Measurements from ENCODE around the gene NID2. TPM values are rescaled to one million over a fixed set of nuclear protein-coding genes. Genes with fewer than 3 reads are reported as not detected.

NID2 gene
- total and polyA plus RNA-seq, 9 of the 15 experiments (the other 6 are each of a cell fraction or from before 2014, with no cell fraction given): 0.04 to 0.45 (median 0.16) TPM; not detected in 3

DNA sequence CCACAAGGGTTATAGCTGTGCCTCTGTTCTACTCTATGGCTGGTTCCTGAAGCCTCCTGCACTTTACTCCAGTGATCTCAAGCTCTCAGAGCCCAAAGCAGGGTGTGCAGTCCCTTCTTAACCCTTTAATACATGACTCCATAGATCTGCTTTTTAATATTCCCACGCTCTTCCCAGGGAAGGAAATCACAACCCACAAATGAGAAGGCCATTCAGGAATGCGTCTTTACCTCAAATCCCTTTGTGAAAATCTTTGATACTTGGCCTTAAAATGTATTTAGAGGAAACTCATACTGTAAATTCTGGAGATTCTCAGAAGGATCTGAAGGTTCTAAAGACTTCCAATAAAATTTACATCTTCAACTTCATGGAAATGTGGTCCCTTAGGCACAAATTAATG is 17.0 kb downstream of the NID2 start:
- Histone ChIP-seq H4K20me1 (replicated peaks; ENCODE audit: control insufficient read depth, insufficient read depth, low read length) (no peaks in the 10 kb centered on the region), H3K9me3 (replicated peaks; ENCODE audit: control insufficient read depth, insufficient read depth, low read depth, low read length) (no peaks in the 10 kb centered on the region), H2AFZ (ENCODE audit: low read depth, low read length) (no peak overlapping the region), H3K27ac (ENCODE audit: extremely low read depth, low read depth, low read length) (no peak overlapping the region), H3K79me2 (ENCODE audit: control insufficient read depth, insufficient read depth, low read length) (no peaks in the 10 kb centered on the region), H3K9me1 (ENCODE audit: control insufficient read depth, insufficient read depth, low read length) (no peaks in the 10 kb centered on the region), H3K4me2 (ENCODE audit: insufficient read depth, low read length) (no peak overlapping the region), H3K36me3 (ENCODE audit: control insufficient read depth, insufficient read depth, low read length) (no peaks in the 10 kb centered on the region), H3K27me3 (ENCODE audit: control insufficient read depth in 2 of 2, insufficient read depth in 2 of 2, low read length in 2 of 2) (peaks cover 3 to 8% of the 10 kb centered on the region in 2 experiments; a peak in 3 of 5 replicates), H3K9ac (ENCODE audit: insufficient read depth in 1 of 2, low read depth in 2 of 2, low read length in 2 of 2) (no peak overlapping the region), H3K4me3 (no peak overlapping the region), H3K4me1 (replicated peaks in 1 of 2; ENCODE audit: control insufficient read depth in 2 of 2, insufficient read depth in 2 of 2, low read length in 2 of 2) (no peaks in the 10 kb centered on the region)
- CTCF ChIA-PET (ENCODE audit: low intra/inter-chr PET ratio): no interaction called here
- DNase-seq (ENCODE audit: extremely low read depth in 1 of 4, low spot score in 3 of 4) (no peak), ATAC-seq (no peak), FAIRE-seq (no peak)
- intact Hi-C loops (cut with micrococcal nuclease) (no loop called here), in situ Hi-C loops (cut with MboI) (no loop called here)
- TF ChIP-seq, protein P1, sequence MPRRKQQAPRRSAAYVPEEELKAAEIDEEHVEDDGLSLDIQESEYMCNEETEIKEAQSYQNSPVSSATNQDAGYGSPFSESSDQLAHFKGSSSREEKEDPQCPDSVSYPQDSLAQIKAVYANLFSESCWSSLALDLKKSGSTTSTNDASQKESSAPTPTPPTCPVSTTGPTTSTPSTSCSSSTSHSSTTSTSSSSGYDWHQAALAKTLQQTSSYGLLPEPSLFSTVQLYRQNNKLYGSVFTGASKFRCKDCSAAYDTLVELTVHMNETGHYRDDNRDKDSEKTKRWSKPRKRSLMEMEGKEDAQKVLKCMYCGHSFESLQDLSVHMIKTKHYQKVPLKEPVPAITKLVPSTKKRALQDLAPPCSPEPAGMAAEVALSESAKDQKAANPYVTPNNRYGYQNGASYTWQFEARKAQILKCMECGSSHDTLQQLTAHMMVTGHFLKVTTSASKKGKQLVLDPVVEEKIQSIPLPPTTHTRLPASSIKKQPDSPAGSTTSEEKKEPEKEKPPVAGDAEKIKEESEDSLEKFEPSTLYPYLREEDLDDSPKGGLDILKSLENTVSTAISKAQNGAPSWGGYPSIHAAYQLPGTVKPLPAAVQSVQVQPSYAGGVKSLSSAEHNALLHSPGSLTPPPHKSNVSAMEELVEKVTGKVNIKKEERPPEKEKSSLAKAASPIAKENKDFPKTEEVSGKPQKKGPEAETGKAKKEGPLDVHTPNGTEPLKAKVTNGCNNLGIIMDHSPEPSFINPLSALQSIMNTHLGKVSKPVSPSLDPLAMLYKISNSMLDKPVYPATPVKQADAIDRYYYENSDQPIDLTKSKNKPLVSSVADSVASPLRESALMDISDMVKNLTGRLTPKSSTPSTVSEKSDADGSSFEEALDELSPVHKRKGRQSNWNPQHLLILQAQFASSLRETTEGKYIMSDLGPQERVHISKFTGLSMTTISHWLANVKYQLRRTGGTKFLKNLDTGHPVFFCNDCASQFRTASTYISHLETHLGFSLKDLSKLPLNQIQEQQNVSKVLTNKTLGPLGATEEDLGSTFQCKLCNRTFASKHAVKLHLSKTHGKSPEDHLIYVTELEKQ (CRISPR knock-in tag; IDR thresholded peaks at IDR 0.05): no peak
- TF ChIP-seq POLR2AphosphoS5 (IDR thresholded peaks at IDR 0.05; ENCODE audit: control insufficient read depth, insufficient read depth, low read depth, low read length): no peak
- TF ChIP-seq, protein P2, sequence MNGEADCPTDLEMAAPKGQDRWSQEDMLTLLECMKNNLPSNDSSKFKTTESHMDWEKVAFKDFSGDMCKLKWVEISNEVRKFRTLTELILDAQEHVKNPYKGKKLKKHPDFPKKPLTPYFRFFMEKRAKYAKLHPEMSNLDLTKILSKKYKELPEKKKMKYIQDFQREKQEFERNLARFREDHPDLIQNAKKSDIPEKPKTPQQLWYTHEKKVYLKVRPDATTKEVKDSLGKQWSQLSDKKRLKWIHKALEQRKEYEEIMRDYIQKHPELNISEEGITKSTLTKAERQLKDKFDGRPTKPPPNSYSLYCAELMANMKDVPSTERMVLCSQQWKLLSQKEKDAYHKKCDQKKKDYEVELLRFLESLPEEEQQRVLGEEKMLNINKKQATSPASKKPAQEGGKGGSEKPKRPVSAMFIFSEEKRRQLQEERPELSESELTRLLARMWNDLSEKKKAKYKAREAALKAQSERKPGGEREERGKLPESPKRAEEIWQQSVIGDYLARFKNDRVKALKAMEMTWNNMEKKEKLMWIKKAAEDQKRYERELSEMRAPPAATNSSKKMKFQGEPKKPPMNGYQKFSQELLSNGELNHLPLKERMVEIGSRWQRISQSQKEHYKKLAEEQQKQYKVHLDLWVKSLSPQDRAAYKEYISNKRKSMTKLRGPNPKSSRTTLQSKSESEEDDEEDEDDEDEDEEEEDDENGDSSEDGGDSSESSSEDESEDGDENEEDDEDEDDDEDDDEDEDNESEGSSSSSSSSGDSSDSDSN (IDR thresholded peaks at IDR 0.05; ENCODE audit: borderline replicate concordance in 1 of 2, low read depth in 2 of 2, low read length in 2 of 2): no peak
- TF ChIP-seq FOXP1 (CRISPR knock-in tag; IDR thresholded peaks at IDR 0.05): no peak
- no peak for TF ChIP-seq GABPB2 (CRISPR knock-in tag; conservative IDR thresholded peaks at IDR 0.05)
- BruUV-seq (replicated peaks): no TSS peak
- POLR2A ChIA-PET: interaction anchor here (0.6 kb wide), 1 partner anchor 32 kb away, joined by 3 read pairs; no protein-coding TSS in a partner anchor
- WGBS (ENCODE audit: insufficient coverage, low coverage, missing lambda C conversion rate): 7% methylated on average over 2 of the region's 2 CpGs

Measured in K562 (cell line).